WTC11 (cell line): ENCODE results near the gene SRP14.

ENCODE experiments used
- FOXJ3 ChIP-seq: sonication (generic); formaldehyde crosslinking; IDR thresholded peaks from 2 replicates; pipeline ENCODE4 v1.9.0; 2021; ENCODE audit warnings: missing genetic modification reagents, mild to moderate bottlenecking, borderline replicate concordance
- GRHL2 ChIP-seq: fragments of 250-450 bp; sonication (Bioruptor Pico); IDR thresholded peaks from 2 replicates; pipeline ENCODE4 v1.8.0; 2022; ENCODE audit warnings: mild to moderate bottlenecking, moderate library complexity; ENCODE audit not compliant: insufficient replicate concordance, severe bottlenecking
- IRF2 ChIP-seq: sonication (generic); formaldehyde crosslinking; IDR thresholded peaks from 2 replicates; pipeline ENCODE4 v1.8.0; 2022; ENCODE audit warnings: low read depth, missing genetic modification reagents, borderline replicate concordance
- JUN ChIP-seq: sonication (generic); formaldehyde crosslinking; IDR thresholded peaks from 2 replicates; pipeline ENCODE4 v1.8.0; 2023; ENCODE audit warnings: mild to moderate bottlenecking, missing genetic modification reagents
- TEAD4 ChIP-seq: sonication (generic); formaldehyde crosslinking; IDR thresholded peaks from 2 replicates; pipeline ENCODE4 v1.8.0; 2022; ENCODE audit warnings: mild to moderate bottlenecking, missing genetic modification reagents
- TF ChIP-seq, protein P1 (sequence below): fragments of 200-600 bp; IDR thresholded peaks from 2 replicates; pipeline ENCODE4 v1.8.0; 2022; ENCODE audit warnings: antibody characterized with exemption
- TF ChIP-seq, protein P2 (sequence below): sonication (generic); formaldehyde crosslinking; IDR thresholded peaks from 2 replicates; pipeline ENCODE4 v1.8.0; 2022; ENCODE audit warnings: mild to moderate bottlenecking, missing genetic modification reagents
- TF ChIP-seq, protein P3 (sequence below): sonication (generic); formaldehyde crosslinking; IDR thresholded peaks from 2 replicates; pipeline ENCODE4 v1.8.1; 2023; ENCODE audit warnings: mild to moderate bottlenecking, missing genetic modification reagents
- TF ChIP-seq, protein P4 (sequence below): sonication (generic); formaldehyde crosslinking; IDR thresholded peaks from 2 replicates; pipeline ENCODE4 v1.8.0; 2022; ENCODE audit warnings: missing genetic modification reagents
- TF ChIP-seq, protein P5 (sequence below): sonication (generic); formaldehyde crosslinking; IDR thresholded peaks from 2 replicates; pipeline ENCODE4 v1.8.0; 2022; ENCODE audit warnings: mild to moderate bottlenecking, missing genetic modification reagents

DNA sequence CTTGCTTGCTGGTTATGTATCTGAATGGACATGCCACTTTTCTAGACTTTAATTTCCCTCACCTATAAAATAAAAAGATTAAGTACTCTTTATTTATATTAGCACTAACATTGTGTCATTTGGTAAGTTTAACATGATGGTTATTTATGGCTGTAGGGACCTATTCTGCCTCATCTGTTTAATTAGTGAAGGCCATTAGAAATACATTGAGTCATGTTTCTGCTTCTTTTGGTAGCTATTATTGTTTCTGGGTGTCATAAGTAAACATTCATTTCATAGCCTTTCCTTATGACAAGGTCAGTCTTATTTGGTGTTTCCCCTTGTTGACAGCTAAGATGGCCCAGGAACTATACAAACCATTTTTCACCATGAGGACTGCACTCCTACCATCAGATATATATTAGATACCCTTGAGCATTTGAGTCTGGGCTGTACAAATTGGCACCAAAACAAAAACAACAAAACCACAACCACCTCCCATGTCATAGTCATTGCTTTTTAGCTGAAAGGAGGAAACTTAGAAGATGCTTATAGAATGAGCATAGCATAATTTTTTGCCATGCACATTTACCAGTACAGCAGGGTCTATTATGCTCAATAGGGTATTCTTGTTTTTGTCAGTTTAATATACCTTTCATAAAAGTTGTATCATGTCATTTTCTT is 39.3 kb downstream of the SRP14 start:
- TF ChIP-seq IRF2 (CRISPR knock-in tag) (no peak), TEAD4 (no peak), FOXJ3 (CRISPR knock-in tag) (no peak), GRHL2 (CRISPR knock-in tag) (no peak), JUN (CRISPR knock-in tag) (no peak)
- TF ChIP-seq, protein P1, sequence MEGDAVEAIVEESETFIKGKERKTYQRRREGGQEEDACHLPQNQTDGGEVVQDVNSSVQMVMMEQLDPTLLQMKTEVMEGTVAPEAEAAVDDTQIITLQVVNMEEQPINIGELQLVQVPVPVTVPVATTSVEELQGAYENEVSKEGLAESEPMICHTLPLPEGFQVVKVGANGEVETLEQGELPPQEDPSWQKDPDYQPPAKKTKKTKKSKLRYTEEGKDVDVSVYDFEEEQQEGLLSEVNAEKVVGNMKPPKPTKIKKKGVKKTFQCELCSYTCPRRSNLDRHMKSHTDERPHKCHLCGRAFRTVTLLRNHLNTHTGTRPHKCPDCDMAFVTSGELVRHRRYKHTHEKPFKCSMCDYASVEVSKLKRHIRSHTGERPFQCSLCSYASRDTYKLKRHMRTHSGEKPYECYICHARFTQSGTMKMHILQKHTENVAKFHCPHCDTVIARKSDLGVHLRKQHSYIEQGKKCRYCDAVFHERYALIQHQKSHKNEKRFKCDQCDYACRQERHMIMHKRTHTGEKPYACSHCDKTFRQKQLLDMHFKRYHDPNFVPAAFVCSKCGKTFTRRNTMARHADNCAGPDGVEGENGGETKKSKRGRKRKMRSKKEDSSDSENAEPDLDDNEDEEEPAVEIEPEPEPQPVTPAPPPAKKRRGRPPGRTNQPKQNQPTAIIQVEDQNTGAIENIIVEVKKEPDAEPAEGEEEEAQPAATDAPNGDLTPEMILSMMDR: no peak
- TF ChIP-seq, protein P2, sequence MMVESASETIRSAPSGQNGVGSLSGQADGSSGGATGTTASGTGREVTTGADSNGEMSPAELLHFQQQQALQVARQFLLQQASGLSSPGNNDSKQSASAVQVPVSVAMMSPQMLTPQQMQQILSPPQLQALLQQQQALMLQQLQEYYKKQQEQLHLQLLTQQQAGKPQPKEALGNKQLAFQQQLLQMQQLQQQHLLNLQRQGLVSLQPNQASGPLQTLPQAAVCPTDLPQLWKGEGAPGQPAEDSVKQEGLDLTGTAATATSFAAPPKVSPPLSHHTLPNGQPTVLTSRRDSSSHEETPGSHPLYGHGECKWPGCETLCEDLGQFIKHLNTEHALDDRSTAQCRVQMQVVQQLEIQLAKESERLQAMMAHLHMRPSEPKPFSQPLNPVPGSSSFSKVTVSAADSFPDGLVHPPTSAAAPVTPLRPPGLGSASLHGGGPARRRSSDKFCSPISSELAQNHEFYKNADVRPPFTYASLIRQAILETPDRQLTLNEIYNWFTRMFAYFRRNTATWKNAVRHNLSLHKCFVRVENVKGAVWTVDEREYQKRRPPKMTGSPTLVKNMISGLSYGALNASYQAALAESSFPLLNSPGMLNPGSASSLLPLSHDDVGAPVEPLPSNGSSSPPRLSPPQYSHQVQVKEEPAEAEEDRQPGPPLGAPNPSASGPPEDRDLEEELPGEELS (CRISPR knock-in tag): no peak
- TF ChIP-seq, protein P3, sequence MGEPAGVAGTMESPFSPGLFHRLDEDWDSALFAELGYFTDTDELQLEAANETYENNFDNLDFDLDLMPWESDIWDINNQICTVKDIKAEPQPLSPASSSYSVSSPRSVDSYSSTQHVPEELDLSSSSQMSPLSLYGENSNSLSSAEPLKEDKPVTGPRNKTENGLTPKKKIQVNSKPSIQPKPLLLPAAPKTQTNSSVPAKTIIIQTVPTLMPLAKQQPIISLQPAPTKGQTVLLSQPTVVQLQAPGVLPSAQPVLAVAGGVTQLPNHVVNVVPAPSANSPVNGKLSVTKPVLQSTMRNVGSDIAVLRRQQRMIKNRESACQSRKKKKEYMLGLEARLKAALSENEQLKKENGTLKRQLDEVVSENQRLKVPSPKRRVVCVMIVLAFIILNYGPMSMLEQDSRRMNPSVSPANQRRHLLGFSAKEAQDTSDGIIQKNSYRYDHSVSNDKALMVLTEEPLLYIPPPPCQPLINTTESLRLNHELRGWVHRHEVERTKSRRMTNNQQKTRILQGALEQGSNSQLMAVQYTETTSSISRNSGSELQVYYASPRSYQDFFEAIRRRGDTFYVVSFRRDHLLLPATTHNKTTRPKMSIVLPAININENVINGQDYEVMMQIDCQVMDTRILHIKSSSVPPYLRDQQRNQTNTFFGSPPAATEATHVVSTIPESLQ (CRISPR knock-in tag): no peak
- TF ChIP-seq, protein P4, sequence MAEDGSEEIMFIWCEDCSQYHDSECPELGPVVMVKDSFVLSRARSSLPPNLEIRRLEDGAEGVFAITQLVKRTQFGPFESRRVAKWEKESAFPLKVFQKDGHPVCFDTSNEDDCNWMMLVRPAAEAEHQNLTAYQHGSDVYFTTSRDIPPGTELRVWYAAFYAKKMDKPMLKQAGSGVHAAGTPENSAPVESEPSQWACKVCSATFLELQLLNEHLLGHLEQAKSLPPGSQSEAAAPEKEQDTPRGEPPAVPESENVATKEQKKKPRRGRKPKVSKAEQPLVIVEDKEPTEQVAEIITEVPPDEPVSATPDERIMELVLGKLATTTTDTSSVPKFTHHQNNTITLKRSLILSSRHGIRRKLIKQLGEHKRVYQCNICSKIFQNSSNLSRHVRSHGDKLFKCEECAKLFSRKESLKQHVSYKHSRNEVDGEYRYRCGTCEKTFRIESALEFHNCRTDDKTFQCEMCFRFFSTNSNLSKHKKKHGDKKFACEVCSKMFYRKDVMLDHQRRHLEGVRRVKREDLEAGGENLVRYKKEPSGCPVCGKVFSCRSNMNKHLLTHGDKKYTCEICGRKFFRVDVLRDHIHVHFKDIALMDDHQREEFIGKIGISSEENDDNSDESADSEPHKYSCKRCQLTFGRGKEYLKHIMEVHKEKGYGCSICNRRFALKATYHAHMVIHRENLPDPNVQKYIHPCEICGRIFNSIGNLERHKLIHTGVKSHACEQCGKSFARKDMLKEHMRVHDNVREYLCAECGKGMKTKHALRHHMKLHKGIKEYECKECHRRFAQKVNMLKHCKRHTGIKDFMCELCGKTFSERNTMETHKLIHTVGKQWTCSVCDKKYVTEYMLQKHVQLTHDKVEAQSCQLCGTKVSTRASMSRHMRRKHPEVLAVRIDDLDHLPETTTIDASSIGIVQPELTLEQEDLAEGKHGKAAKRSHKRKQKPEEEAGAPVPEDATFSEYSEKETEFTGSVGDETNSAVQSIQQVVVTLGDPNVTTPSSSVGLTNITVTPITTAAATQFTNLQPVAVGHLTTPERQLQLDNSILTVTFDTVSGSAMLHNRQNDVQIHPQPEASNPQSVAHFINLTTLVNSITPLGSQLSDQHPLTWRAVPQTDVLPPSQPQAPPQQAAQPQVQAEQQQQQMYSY (CRISPR knock-in tag): no peak
- TF ChIP-seq, protein P5, sequence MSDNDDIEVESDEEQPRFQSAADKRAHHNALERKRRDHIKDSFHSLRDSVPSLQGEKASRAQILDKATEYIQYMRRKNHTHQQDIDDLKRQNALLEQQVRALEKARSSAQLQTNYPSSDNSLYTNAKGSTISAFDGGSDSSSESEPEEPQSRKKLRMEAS (CRISPR knock-in tag): no peak
